GM18868 (cell line): Measurements from ENCODE around the gene TTC29.
"Not testable (repeated sequence)": the region's sequence is repeated elsewhere in the genome, so short reads cannot be mapped to it uniquely, and the experiment has no call there.

Source experiments
- ATAC-seq: cut with Tn5 transposase; IDR thresholded peaks from one replicate; pipeline ENCODE4 v1.9.1; 2021; ENCODE audit warnings: mild to moderate bottlenecking, moderate library complexity; ENCODE audit not compliant: unreplicated experiment

The TTC29 gene

DNA sequence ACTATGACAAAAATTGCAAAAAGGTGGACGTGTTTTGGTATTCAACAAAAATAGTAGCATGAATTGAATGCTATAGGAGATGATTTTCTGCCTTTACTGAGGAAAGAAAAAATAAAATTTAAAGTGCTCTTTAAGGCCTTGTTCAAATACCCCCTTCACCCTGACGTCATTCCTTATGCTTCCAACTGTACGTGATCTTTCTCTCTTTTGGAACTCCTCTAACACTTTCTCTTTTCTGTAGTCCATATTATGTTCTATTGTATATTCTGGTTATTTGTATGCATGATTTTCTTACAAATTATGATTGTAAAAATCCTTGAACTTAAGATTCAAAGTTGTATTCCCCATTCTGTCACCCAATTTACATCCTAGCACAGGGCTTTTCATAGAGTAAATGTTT, 206.5 kb downstream of the TTC29 start:
- ATAC-seq, result no peak

DNA sequence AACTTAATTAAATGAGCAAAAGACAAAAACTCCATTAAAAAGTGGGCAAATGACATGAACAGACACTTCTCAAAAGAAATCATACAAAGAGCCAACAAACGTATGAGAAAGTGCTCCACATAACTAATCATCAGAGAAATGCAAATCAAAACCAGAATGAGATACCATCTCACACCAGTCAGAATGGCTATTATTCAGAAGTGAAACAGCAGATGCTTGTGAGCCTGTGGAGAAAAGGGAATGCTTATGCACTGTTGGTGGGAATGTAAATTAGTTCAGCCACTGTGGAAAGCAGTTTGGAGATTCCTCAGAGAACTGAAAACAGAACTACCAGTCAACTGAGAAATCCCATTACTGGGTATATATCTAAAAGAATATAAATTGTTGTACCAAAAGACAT, 222.1 kb downstream of the TTC29 start:
- not testable (repeated sequence) for ATAC-seq

DNA sequence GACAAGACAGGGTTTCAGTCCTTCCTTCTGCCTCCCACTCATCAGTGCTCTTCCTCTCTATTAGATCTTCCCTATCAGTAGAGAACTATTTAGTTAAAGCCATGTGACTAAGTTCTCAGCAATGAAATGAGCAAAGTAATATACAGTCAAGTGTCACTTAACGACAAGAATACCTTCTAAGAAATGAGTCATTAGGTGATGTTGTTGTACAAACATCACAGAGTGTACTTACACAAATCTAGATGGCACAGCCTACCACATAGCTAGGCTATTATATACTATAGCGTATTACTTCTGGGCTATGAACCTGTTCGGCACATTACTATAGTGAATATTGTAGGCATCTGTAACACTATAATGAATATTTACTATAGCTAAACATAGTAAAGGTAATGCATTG, 235.7 kb downstream of the TTC29 start:
- no peak for ATAC-seq

DNA sequence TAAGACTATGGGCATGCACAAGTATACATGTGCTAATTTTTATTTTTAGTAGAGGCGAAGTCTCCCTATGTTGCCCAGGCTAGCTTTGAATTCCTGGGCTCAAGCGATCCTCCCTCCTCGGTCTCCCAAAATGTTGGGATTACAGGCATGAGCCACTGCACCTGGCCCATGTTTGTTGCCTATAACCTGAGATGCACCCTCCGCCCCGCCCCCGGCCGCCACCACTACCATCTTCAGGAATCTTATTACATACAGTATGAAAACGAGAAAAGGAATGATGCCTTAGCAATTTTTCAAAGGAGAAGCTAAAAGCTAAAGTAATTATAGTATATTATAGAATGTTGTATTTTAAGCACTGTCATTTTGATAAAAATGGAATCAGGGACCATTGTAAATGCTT, 245.8 kb downstream of the TTC29 start:
- no peak for ATAC-seq

DNA sequence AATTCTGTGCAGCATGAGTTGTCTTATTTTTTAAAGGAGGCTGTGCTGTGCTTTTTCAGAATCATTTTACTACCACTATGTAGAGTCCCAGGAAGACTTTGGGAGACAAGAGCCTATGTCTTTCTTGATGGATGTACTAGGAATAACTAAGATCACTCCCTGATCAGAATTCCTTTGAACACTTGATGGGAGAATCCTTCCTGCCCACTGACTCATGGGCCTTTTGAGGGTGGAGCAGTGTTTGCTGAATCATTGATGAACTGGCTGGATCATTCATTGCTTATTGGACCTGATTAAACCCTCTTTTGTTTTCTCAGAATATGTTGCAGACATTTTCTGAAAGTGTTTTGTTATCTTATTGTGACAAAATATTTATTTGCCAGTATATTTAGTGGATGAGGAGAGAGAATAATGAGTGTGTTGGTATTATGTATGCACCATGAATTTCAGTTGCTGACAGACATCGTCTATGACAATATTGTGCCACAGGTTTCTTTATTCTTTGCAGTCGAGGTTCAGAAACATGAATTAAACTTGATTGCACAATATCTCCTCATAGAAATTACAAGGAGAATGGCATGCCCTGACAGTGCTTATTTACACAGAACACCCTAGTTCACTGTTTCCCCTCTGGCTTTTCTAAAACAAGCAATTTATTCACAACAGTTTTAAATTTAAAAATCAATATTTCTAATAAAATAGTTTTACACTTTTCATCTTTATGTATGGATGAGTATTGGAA, 270.7 kb downstream of the TTC29 start:
- no peak for ATAC-seq

DNA sequence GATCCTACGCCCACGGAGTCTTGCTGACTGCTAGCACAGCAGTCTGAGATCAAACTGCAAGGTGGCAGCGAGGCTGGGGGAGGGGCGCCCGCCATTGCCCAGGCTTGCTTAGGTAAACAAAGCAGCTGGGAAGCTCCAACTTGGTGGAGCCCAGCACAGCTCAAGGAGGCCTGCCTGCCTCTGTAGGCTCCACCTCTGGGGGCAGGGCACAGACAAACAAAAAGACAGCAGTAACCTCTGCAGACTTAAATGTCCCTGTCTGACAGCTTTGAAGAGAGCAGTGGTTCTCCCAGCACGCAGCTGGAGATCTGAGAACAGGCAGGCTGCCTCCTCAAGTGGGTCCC, 281.7 kb downstream of the TTC29 start:
- ATAC-seq, result not testable (repeated sequence)

DNA sequence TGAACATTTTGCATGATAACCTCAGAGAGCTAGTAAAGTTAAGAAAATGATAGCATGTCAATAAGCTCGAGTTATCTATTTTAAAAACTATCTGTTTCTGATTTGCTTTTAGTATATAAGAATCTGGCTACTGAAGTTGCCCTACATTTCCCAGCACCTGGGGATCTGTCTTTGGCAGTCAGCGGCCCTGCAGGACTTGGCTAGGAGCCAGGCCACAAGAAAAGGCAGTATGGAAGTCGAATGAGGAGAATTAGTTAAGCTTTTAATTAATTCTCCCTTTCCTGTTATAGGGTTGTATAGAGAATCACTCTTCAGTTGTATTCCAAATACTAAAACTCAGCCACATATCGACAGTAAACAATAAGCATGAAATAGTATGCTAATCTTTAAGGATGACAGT, 284.3 kb downstream of the TTC29 start:
- ATAC-seq, result no peak
